DMS 273 treated with DMSO at 0.1 percent for 48 hours (cell line): ENCODE results near the gene HSPBAP1.

Experiments used
- DNase-seq: peaks from one replicate; lab custom pipeline; 2025; lab: John Stamatoyannopoulos, UW

HSPBAP1 gene, protein sequence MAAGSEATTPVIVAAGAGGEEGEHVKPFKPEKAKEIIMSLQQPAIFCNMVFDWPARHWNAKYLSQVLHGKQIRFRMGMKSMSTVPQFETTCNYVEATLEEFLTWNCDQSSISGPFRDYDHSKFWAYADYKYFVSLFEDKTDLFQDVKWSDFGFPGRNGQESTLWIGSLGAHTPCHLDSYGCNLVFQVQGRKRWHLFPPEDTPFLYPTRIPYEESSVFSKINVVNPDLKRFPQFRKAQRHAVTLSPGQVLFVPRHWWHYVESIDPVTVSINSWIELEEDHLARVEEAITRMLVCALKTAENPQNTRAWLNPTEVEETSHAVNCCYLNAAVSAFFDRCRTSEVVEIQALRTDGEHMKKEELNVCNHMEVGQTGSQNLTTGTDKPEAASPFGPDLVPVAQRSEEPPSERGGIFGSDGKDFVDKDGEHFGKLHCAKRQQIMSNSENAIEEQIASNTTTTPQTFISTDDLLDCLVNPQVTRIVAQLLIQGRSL

DNA sequence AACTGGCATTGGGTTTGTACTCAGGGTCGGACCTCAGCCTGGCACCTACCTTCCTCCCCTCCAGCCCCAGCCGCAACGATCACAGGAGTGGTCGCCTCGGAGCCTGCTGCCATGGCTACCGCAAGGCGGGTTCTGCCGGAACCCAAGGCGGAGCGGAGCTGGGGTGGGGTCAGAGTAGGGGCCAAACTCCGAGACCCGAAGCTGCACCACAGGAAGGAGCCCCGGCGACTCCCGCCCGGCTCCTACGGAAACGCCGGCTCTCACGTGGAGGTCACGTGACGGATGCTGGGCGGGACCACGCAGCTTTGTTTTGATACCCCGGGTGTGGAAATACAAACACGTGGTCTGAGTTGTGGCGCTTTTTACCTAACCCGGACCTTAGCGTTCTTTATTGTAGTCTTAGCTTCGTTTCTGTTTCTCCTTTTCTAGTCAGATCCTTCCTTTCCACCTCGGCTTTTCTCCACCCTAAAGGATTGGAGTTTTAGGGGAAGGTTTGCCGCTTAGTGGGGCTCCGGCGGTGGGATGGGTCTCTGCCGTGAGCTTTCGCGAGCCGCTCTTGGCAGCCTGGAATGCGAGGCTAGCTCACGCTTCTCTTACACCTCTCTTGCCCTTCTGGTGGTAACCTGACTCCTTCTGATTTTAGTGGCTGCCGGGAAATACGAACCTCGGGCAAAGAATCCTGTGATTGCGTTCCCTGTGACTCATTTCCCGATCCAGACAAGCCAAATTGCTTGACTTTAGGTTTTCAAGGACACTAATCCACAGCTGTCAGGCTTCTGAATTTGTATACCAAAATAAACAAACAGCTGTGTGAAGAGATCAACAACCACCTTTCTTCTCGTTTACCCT is at the start of gene HSPBAP1:
HSPBAP1 (minus strand) TSS at position 264 of the 849 bp plus-strand sequence; CDS start at position 113, 151 bp downstream.
- no peak for DNase-seq

DNA sequence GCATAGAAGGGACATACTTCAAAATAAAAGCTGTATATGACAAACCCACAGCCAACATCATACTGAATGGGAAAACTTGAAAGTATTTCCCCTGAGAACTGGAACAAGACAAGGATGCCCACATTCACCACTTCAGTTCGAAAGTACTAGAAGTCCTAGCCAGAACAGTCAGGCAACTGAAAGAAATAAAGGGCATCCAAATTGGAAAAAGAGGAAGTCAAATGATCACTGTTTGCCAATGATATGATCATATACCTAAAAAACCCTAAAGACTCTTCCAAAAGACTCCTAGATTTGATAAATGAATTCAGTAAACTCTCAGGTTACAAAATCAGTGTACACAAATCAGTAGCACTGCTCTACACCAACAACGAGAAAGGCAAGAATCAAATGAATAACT is 42.0 kb upstream of the HSPBAP1 start:
- DNase-seq: no peak

DNA sequence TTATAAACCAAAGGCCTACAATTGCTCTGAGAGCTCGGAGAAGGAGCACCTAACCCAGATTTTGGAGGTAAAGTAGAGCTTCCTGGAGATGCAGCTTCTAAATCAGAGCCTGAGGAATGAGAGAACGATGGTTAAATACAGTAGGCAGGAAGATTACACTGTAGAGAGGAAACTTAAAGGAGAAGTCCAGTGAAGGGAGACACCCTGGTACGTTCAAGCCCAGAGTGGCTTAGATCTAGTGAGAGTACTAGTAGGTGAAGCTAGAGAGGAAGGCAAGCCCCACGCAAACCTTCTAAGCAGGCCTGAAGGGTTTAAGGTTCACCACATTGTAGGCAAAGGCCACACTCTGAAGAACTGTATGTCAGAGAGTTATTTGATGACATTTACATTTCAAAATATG is 34.6 kb upstream of the HSPBAP1 start:
- DNase-seq: no peak

- DNase-seq: no peak
Measured at GRCh38 chr3:122826278-122826677, 32.6 kb upstream of the HSPBAP1 start.

GRCh38 chr3:122825460-122825859 is 31.8 kb upstream of the HSPBAP1 start:
- no peak for DNase-seq

DNA sequence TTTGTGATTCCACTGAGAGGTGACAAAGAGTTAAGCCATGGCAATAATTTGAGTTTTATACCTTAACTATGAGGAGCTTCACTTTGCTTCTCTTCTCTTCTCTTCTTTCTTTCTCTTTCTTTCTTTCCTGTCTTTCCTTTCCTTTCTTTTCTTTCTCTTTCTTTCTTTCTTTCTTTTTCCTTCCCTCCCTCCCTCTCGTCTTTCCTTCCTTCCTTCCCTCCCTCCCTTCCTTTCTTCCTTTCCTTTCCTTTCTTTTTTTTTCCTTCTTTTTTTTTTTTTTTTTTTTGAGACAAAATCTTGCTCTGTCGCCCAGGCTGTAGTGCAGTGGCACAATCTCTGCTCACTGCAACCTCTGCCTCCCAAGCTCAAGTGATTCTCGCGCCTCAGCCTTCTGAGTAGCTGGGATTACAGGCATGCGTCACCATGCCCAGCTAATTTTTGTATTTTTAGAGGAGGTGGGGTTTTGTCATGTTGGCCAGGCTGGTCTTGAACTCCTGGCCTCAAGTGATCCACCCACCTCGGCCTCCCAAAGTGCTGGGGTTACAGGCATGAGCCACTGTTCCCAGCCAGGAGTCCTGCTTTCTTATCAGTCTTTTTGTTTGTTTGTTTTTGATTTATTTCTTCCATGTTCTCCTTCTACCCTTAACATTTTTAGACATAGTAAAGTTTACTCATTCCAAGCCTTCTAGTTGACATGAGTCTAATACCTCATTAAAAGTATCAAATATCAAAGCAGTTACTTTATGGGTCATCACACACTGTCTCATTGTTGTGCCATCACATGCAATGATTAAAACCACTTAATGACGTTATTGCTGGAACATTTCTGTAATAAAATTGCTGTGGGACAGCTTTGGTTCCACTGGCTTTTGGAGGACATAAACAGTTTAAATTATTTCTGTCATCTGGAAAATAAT is 31.1 kb upstream of the HSPBAP1 start:
- no peak for DNase-seq

DNA sequence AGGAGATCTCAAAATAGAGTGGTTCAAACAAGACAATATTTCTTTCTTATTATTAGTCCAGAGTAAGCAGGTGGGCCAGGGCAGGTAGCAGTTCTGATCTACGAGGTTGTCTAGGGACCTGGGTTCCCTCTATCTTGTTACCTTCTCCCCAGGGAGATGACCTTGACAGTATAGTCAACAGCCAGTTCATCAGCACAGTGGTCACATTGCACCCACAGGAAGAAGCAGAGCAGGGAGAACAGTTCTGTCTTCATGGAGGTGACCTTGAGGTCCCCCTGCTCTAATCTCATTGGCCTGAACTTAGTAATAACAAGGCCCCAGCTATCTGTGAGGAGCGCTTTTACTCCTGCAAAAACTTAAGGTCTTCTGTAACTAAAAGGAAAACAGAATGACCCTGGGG is 23.0 kb upstream of the HSPBAP1 start:
- DNase-seq: no peak

DNA sequence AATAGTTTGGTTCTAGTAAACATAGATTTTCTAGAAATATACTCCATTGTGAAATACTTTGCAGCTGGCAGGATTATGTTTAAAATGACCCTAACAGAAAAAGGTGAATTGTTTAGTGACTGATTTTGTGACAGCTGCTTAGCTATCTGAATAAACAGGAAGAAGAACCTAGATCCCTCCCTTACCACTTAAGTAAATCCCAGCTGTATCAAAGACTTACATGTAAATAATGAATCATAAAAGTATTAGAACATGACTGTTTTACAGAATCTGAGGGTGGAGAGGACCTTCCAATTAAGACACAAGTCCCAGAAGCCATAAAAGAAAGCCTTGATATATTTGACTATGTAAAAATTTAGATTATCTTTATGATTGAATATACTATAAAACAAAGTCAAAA is 17.1 kb upstream of the HSPBAP1 start:
- DNase-seq: no peak

- DNase-seq: no peak
Measured at GRCh38 chr3:122803977-122804376, 10.3 kb upstream of the HSPBAP1 start.

- DNase-seq: no peak
Measured at GRCh38 chr3:122802323-122802722, 8.7 kb upstream of the HSPBAP1 start.

DNA sequence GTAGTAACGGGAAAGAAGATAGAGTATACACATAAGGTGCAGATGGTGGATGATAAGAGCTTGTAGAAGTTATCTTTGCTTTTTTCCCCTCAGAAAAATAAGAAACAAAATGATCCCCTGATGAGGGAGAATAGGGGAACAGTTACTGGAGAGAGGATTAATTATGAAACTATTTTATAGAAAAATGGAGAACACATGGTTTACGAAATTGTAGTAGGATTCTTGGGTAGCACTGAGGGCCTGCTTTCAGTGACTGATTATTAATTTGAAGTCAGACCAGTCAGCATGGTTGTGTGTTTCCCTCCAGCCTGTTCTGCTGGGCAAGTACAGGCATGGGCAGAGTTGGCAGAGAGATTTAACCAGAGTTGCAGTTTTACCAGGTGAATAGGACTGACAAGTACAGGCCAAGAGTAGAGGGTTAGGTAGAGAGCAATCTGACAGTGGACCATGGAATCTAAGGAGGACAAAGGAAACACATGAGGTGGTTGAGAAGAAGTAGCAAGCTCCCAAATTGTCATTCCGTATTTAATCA is 7.1 kb upstream of the HSPBAP1 start:
- DNase-seq: no peak

GRCh38 chr3:122800031-122800430 is 6.4 kb upstream of the HSPBAP1 start:
- no peak for DNase-seq

DNA sequence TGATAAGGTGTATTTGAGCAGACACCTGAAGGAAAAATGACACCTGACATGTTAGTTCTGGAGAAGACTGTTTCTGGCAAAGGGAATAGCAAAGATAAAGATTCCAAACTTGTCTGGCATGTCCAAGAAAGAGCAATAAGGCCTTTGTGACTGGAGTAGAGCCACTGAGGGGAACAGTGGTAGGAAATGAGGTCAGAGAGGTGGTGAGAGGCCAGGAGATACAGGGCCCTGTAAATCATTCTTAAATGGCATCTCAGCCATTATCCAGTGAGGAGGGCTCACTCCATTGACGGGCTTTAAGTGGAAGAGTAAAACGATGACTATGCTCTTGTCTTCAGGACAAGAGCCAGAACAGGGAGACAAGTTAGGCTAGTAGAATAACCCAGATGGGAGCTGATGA is 5.7 kb upstream of the HSPBAP1 start:
- DNase-seq: no peak

DNA sequence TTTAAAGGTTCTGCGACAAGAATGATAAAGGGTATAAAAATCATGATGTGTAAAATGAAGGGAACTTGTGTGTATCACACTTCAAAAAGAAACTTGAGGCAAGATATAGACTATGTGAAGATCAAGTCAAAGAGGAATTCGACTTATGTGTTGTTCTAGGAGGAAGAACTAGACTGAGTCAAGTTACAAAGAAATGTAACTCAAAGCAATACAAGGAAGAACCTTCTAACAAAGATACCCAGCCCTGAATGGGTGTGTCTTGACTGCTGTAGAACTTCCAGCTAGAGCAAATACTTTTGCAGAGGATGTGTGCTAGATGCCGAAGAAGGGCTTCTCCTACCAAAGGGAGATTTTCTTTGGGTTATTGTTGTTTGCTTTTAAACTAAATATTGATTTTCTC is 3.7 kb upstream of the HSPBAP1 start:
- no peak for DNase-seq

- no peak for DNase-seq
Measured at GRCh38 chr3:122795674-122796195, 2.1 kb upstream of the HSPBAP1 start.

GRCh38 chr3:122794779-122795673 is 1.4 kb upstream of the HSPBAP1 start, which contains the start of gene SLC49A4:
Gene SLC49A4 (plus strand): TSS chr3:122795069. CDS start chr3:122795193, 124 bp downstream.
- no peak for DNase-seq

DNA sequence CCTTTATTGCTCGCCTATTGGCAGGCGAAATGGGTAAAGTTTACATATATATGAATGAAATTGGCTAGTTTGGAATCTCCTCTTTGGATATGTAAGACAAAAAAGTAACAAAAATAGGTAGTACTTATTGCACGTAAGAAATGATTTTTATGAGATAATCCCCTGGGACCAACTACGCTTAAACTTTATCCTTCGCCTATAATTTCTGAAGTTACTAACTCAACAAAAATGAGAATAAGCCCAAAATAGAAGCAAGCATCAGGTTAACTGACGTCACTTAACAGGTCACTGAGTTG is 800 bp upstream of the HSPBAP1 start:
- no peak for DNase-seq

GRCh38 chr3:122789585-122790273 is 3.9 kb downstream of the HSPBAP1 start:
- DNase-seq: no peak

DNA sequence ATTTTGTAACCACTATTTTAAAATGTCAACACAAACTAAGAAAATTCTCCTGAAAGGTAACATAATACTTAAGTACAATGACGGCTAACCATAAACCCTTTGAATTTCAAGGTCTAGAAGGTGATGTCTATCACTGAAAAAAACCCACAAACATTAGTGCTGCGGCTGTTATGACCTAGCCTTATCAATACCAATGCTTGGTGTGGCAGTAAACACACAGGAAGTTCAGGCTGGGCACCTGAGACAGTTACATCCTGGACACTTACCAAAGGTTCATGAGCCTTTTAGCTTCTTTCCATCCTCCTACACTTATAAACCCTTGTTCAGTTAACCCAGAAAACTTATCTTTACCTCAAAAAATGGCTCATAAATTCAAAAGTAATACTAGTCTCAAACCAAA is 5.8 kb downstream of the HSPBAP1 start:
- no peak for DNase-seq

DNA sequence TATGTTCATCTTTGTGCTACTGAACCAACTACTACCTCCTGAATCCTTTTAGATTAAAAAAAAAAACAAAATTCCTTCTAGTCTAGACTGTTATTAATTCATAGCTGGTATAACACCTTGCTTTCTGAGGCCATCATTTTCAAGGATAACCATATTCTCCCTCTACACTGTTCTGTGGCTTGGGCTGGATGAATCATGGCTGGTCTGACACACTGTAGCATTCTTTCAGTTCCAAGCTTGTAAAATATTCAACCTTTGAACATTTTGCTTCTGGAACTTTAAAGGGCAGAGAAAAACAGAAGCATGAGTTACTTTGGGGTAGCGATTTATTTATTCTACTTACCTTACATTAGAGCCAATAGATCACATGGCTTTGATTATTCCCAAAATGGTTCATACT is 7.6 kb downstream of the HSPBAP1 start:
- no peak for DNase-seq
